Measurements from ENCODE around the gene SMPD3.

Gene SMPD3

GRCh38 chr16:68358951-68359350 is 89.4 kb downstream of the SMPD3 start:
- no peak overlapping the region for H3K4me2 ChIP-seq (ENCODE audit: low read length)
- no peak overlapping the region for H3K4me3 ChIP-seq (ENCODE audit: low read length)
- H3K4me1 ChIP-seq (ENCODE audit: low read length): peaks cover 13% of the 10 kb centered on the region
- no peak overlapping the region for H3K9ac ChIP-seq (ENCODE audit: low read length)
- no peaks in the 10 kb centered on the region for H3K79me2 ChIP-seq (ENCODE audit: low read length)
- H3K36me3 ChIP-seq (replicated peaks; ENCODE audit: low read depth, low read length): peaks cover 18% of the 10 kb centered on the region
- H3K9me3 ChIP-seq (ENCODE audit: insufficient read depth, low read length): no peaks in the 10 kb centered on the region
- no peaks in the 10 kb centered on the region for H4K20me1 ChIP-seq (ENCODE audit: insufficient read depth, low read length)
- H3K27me3 ChIP-seq (ENCODE audit: low read depth, low read length): no peaks in the 10 kb centered on the region
- TF ChIP-seq CTCF (IDR thresholded peaks at IDR 0.05; ENCODE audit: low read depth, low read length): no peak
- H2AFZ ChIP-seq (ENCODE audit: low read depth, low read length): no peak overlapping the region
- no peak overlapping the region for H3K27ac ChIP-seq (ENCODE audit: low read length)

- H3K4me3 ChIP-seq (ENCODE audit: low read length): no peak overlapping the region
- no peaks in the 10 kb centered on the region for H3K27me3 ChIP-seq (ENCODE audit: low read depth, low read length)
- H3K4me2 ChIP-seq (ENCODE audit: low read length): no peak overlapping the region
- no peaks in the 10 kb centered on the region for H3K9me3 ChIP-seq (ENCODE audit: insufficient read depth, low read length)
- no peak overlapping the region for H3K9ac ChIP-seq (ENCODE audit: low read length)
- TF ChIP-seq EZH2phosphoT487 (IDR thresholded peaks at IDR 0.05; ENCODE audit: low read depth) (no peak), CTCF (IDR thresholded peaks at IDR 0.05; ENCODE audit: low read depth, low read length) (no peak)
- peaks cover 13% of the 10 kb centered on the region for H3K4me1 ChIP-seq (ENCODE audit: low read length)
- H3K79me2 ChIP-seq (ENCODE audit: low read length): no peaks in the 10 kb centered on the region
- peaks cover 24% of the 10 kb centered on the region for H3K36me3 ChIP-seq (replicated peaks; ENCODE audit: low read depth, low read length)
- no peak overlapping the region for H2AFZ ChIP-seq (ENCODE audit: low read depth, low read length)
- no peak overlapping the region for H3K27ac ChIP-seq (ENCODE audit: low read length)
- no peaks in the 10 kb centered on the region for H4K20me1 ChIP-seq (ENCODE audit: insufficient read depth, low read length)
Observed at GRCh38 chr16:68357923-68358322, 90.4 kb downstream of the SMPD3 start.

GRCh38 chr16:68357521-68357922 is 90.8 kb downstream of the SMPD3 start:
- no peaks in the 10 kb centered on the region for H4K20me1 ChIP-seq (ENCODE audit: insufficient read depth, low read length)
- H3K36me3 ChIP-seq (replicated peaks; ENCODE audit: low read depth, low read length): peaks cover 26% of the 10 kb centered on the region
- no peaks in the 10 kb centered on the region for H3K27me3 ChIP-seq (ENCODE audit: low read depth, low read length)
- TF ChIP-seq CTCF (IDR thresholded peaks at IDR 0.05; ENCODE audit: low read depth, low read length): no peak
- TF ChIP-seq EZH2phosphoT487 (IDR thresholded peaks at IDR 0.05; ENCODE audit: low read depth): no peak
- H3K9ac ChIP-seq (ENCODE audit: low read length): no peak overlapping the region
- no peak overlapping the region for H3K4me3 ChIP-seq (ENCODE audit: low read length)
- no peak overlapping the region for H3K4me2 ChIP-seq (ENCODE audit: low read length)
- H2AFZ ChIP-seq (ENCODE audit: low read depth, low read length): no peak overlapping the region
- no peaks in the 10 kb centered on the region for H3K79me2 ChIP-seq (ENCODE audit: low read length)
- H3K27ac ChIP-seq (ENCODE audit: low read length): no peak overlapping the region
- peaks cover 13% of the 10 kb centered on the region for H3K4me1 ChIP-seq (ENCODE audit: low read length)
- H3K9me3 ChIP-seq (ENCODE audit: insufficient read depth, low read length): no peaks in the 10 kb centered on the region

- no peak overlapping the region for H2AFZ ChIP-seq (ENCODE audit: low read depth, low read length)
- TF ChIP-seq CTCF (IDR thresholded peaks at IDR 0.05; ENCODE audit: low read depth, low read length) (no peak), EZH2phosphoT487 (IDR thresholded peaks at IDR 0.05; ENCODE audit: low read depth) (no peak)
- H3K4me1 ChIP-seq (ENCODE audit: low read length): peaks cover 13% of the 10 kb centered on the region
- peaks cover 29% of the 10 kb centered on the region for H3K36me3 ChIP-seq (replicated peaks; ENCODE audit: low read depth, low read length)
- H4K20me1 ChIP-seq (ENCODE audit: insufficient read depth, low read length): no peaks in the 10 kb centered on the region
- H3K4me2 ChIP-seq (ENCODE audit: low read length): no peak overlapping the region
- H3K4me3 ChIP-seq (ENCODE audit: low read length): no peak overlapping the region
- no peak overlapping the region for H3K27ac ChIP-seq (ENCODE audit: low read length)
- no peaks in the 10 kb centered on the region for H3K79me2 ChIP-seq (ENCODE audit: low read length)
- H3K27me3 ChIP-seq (ENCODE audit: low read depth, low read length): no peaks in the 10 kb centered on the region
- H3K9ac ChIP-seq (ENCODE audit: low read length): no peak overlapping the region
- no peaks in the 10 kb centered on the region for H3K9me3 ChIP-seq (ENCODE audit: insufficient read depth, low read length)
Observed at GRCh38 chr16:68356919-68357286, 91.4 kb downstream of the SMPD3 start.
